H1 (cell line): Measurements from ENCODE around the gene B4GALNT3. TPM values are rescaled to one million over a fixed set of nuclear protein-coding genes. Genes with fewer than 3 reads are reported as not detected.

Source experiments
- CHD2 ChIP-seq: IDR thresholded peaks from 2 replicates; pipeline ENCODE4 v1.6.1; 2012; ENCODE audit warnings: low read length, improper control_type of control experiment
- CHD7 ChIP-seq: fragments of 300-600 bp; sonication (generic); IDR thresholded peaks from 2 replicates; pipeline ENCODE4 v1.7.1; 2012; ENCODE audit warnings: low read length, moderate library complexity, mild to moderate bottlenecking, inconsistent platforms; ENCODE audit not compliant: insufficient replicate concordance
- CTCF ChIP-seq, 3 experiments: IDR thresholded peaks; 1 replicate in 2 of 3; 2 replicates in 1 of 3; pipeline versions ENCODE4 v1.5.1 to v1.6.1; 2011; ENCODE audit warnings: low read length in 3 of 3, mild to moderate bottlenecking in 3 of 3, inconsistent platforms in 2 of 3, low read depth in 1 of 3, moderate library complexity in 1 of 3; ENCODE audit not compliant: insufficient read depth in 1 of 3; ENCODE audit errors: control extremely low read depth in 1 of 3
- E2F6 ChIP-seq: IDR thresholded peaks from 2 replicates; pipeline ENCODE4 v1.6.1; 2012; ENCODE audit warnings: inconsistent platforms
- GABPA ChIP-seq: IDR thresholded peaks from 2 replicates; pipeline ENCODE4 v1.6.1; 2011; ENCODE audit warnings: mild to moderate bottlenecking, low read length, moderate library complexity, borderline replicate concordance; ENCODE audit not compliant: insufficient read depth
- TBP ChIP-seq: IDR thresholded peaks from 2 replicates; pipeline ENCODE4 v1.6.1; 2011; ENCODE audit warnings: low read depth, low read length, improper control_type of control experiment
- USF2 ChIP-seq: IDR thresholded peaks from 2 replicates; pipeline ENCODE4 v1.6.1; 2011; ENCODE audit warnings: low read length, improper control_type of control experiment
- polyA plus RNA-seq, 7 experiments: library from polyadenylated mRNA; depleted of rRNA in 3 of 7; stranded (reverse) in 5 of 7; unstranded in 2 of 7; fragments of >200 nt in 5 of 7; fragments of 200-250 nt in 2 of 7; gene quantifications; 1 replicate in 5 of 7; 2 replicates in 1 of 7; 4 replicates in 1 of 7; pipeline versions ENCODE4 v1.2.1 to v1.2.3, GENCODE V29; 2011 to 2013; ENCODE audit warnings: missing spikeins in 2 of 7, mixed read lengths in 2 of 7
- total RNA-seq: library from RNA; stranded (reverse); fragmentation: NEBNext Ultra II Directional; extraction: Animal tissue kit (Norgen Biotek cat#: 25700); gene quantifications from 2 replicates; pipeline ENCODE4 v1.2.1, GENCODE V29; 2021

The B4GALNT3 gene
- total and polyA plus RNA-seq, 2 of the 8 experiments (the other 6 are each of a cell fraction or from before 2014, with no cell fraction given): 12.5 to 20.3 TPM

GRCh38 chr12:544142-544541 lies 84.4 kb downstream of the B4GALNT3 start (continued):
- TF ChIP-seq CHD7 (no peak), E2F6 (no peak), TBP (no peak), GABPA (no peak), USF2 (no peak), CHD2 (no peak), CTCF (IDR thresholded peaks at IDR 0.05; ENCODE audit: control extremely low read depth in 1 of 3, insufficient read depth in 1 of 3, low read depth in 1 of 3, low read length in 3 of 3) (no peak)
- TF ChIP-seq, all 59 proteins: peak for 0
